ENCODE measurements around the gene RNF151.
A peak's percentile ranks its signal among the peaks of the same experiment; 100 is the strongest.

RNF151 gene

GRCh38 chr16:2005646-2006045 lies 39.0 kb downstream of the RNF151 start:
- no peaks in the 10 kb centered on the region for H3K27me3 ChIP-seq (ENCODE audit: insufficient read depth, low read length)
- no peak overlapping the region for H3K23ac ChIP-seq (ENCODE audit: low read length)
- no peak overlapping the region for H3K9ac ChIP-seq (ENCODE audit: low read length)
- H3K4ac ChIP-seq (ENCODE audit: low read depth, low read length) = no peak overlapping the region
- H2BK12ac ChIP-seq (ENCODE audit: low read length) = no peak overlapping the region
- H3K4me3 ChIP-seq (ENCODE audit: low read depth, low read length) = no peak overlapping the region
- no CpG with 5 or more reads among the region's 21 CpGs for WGBS (ENCODE audit: extremely low coverage, insufficient coverage, insufficient read length)
- H3K4me1 ChIP-seq (ENCODE audit: control insufficient read depth in 1 of 2, insufficient read depth in 2 of 2, low read length in 2 of 2) = peaks cover 13 to 25% of the 10 kb centered on the region in 2 experiments
- H2BK5ac ChIP-seq (ENCODE audit: low read depth, low read length, poor library complexity) = no peak overlapping the region
- H3K36me3 ChIP-seq (ENCODE audit: control insufficient read depth in 1 of 2, insufficient read depth in 2 of 2, low read length in 2 of 2) = peaks cover 36 to 39% of the 10 kb centered on the region in 2 experiments
- no peak overlapping the region for H4K91ac ChIP-seq (ENCODE audit: low read depth, low read length)
- H4K12ac ChIP-seq (ENCODE audit: low read depth, low read length) = no peak overlapping the region
- H3K79me1 ChIP-seq (ENCODE audit: low read length) = peaks cover 7% of the 10 kb centered on the region
- no peak overlapping the region for H3K14ac ChIP-seq (ENCODE audit: low read length)
- no peak overlapping the region for H4K8ac ChIP-seq (ENCODE audit: low read depth, low read length)
- H3K9me3 ChIP-seq (ENCODE audit: insufficient read depth, low read depth, low read length) = peaks cover 1% of the 10 kb centered on the region
- H2BK120ac ChIP-seq (ENCODE audit: insufficient read depth, low read length, poor library complexity) = no peak overlapping the region
- no peak overlapping the region for H2AK5ac ChIP-seq (ENCODE audit: low read length)
- no peak for DNase-seq
- H3K27ac ChIP-seq (ENCODE audit: low read depth, low read length) = no peak overlapping the region
- peaks cover 13% of the 10 kb centered on the region for H3K79me2 ChIP-seq (ENCODE audit: control insufficient read depth, insufficient read depth, low read length, poor library complexity)
- H3K4me2 ChIP-seq (ENCODE audit: low read length) = no peak overlapping the region
- H2AFZ ChIP-seq (ENCODE audit: insufficient read depth, low read length, poor library complexity) = no peak overlapping the region
- no peak overlapping the region for H3K18ac ChIP-seq (ENCODE audit: low read length)

DNA sequence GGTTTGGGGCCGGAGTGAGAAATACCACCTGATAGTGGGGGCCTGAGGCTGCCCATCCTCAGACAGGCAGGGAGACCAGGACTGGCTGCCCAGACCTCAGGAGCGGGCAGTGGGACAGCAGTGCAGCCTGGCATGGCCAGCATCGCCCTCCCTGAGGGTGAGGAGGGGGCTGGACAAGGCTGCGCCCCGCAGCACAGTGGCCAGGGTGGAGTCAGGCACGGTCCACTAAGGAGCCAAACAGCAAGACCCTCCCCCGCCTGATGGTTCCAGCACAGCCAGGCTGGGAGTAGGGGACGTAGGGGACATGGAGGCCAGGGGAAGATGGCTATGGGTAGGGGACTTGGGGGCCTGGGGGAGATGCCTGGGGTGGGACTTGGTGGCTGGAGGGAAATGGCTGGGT lies 39.7 kb downstream of the RNF151 start:
- H2AFZ ChIP-seq (ENCODE audit: insufficient read depth, low read length, poor library complexity) = no peak overlapping the region
- peaks cover 13% of the 10 kb centered on the region for H3K79me2 ChIP-seq (ENCODE audit: control insufficient read depth, insufficient read depth, low read length, poor library complexity)
- no peak overlapping the region for H2BK5ac ChIP-seq (ENCODE audit: low read depth, low read length, poor library complexity)
- no peak overlapping the region for H4K91ac ChIP-seq (ENCODE audit: low read depth, low read length)
- peak overlapping the region; percentile 15 for H3K18ac ChIP-seq (ENCODE audit: low read length)
- no peak overlapping the region for H2AK5ac ChIP-seq (ENCODE audit: low read length)
- peaks cover 13 to 26% of the 10 kb centered on the region in 2 experiments for H3K4me1 ChIP-seq (ENCODE audit: control insufficient read depth in 1 of 2, insufficient read depth in 2 of 2, low read length in 2 of 2)
- H3K23ac ChIP-seq (ENCODE audit: low read length) = no peak overlapping the region
- H3K14ac ChIP-seq (ENCODE audit: low read length) = no peak overlapping the region
- H3K9ac ChIP-seq (ENCODE audit: low read length) = no peak overlapping the region
- no peak overlapping the region for H4K8ac ChIP-seq (ENCODE audit: low read depth, low read length)
- peaks cover 30 to 32% of the 10 kb centered on the region in 2 experiments for H3K36me3 ChIP-seq (ENCODE audit: control insufficient read depth in 1 of 2, insufficient read depth in 2 of 2, low read length in 2 of 2)
- H3K4me2 ChIP-seq (ENCODE audit: low read length) = no peak overlapping the region
- no peak overlapping the region for H2BK12ac ChIP-seq (ENCODE audit: low read length)
- H3K27me3 ChIP-seq (ENCODE audit: insufficient read depth, low read length) = no peaks in the 10 kb centered on the region
- no peak overlapping the region for H3K4me3 ChIP-seq (ENCODE audit: low read depth, low read length)
- H3K79me1 ChIP-seq (ENCODE audit: low read length) = peaks cover 7% of the 10 kb centered on the region
- peak overlapping the region; percentile 41 for H3K4ac ChIP-seq (ENCODE audit: low read depth, low read length)
- H2BK120ac ChIP-seq (ENCODE audit: insufficient read depth, low read length, poor library complexity) = no peak overlapping the region
- no peak overlapping the region for H4K12ac ChIP-seq (ENCODE audit: low read depth, low read length)
- DNase-seq = no peak
- no CpG with 5 or more reads among the region's 8 CpGs for WGBS (ENCODE audit: extremely low coverage, insufficient coverage, insufficient read length)
- H3K27ac ChIP-seq (ENCODE audit: low read depth, low read length) = no peak overlapping the region
- H3K9me3 ChIP-seq (ENCODE audit: insufficient read depth, low read depth, low read length) = peaks cover 1% of the 10 kb centered on the region

GRCh38 chr16:2007081-2007836 lies 40.6 kb downstream of the RNF151 start:
- Histone ChIP-seq H4K8ac (ENCODE audit: low read depth, low read length) (no peak overlapping the region), H3K9ac (ENCODE audit: low read length) (no peak overlapping the region), H3K36me3 (ENCODE audit: control insufficient read depth in 1 of 2, insufficient read depth in 2 of 2, low read length in 2 of 2) (peaks cover 20 to 22% of the 10 kb centered on the region in 2 experiments), H2BK12ac (ENCODE audit: low read length) (no peak overlapping the region), H2BK5ac (ENCODE audit: low read depth, low read length, poor library complexity) (no peak overlapping the region), H3K14ac (ENCODE audit: low read length) (no peak overlapping the region), H4K12ac (ENCODE audit: low read depth, low read length) (no peak overlapping the region), H3K4ac (ENCODE audit: low read depth, low read length) (peak overlapping the region; percentile 41), H3K79me2 (ENCODE audit: control insufficient read depth, insufficient read depth, low read length, poor library complexity) (peaks cover 13% of the 10 kb centered on the region), H3K9me3 (ENCODE audit: insufficient read depth, low read depth, low read length) (peaks cover 1% of the 10 kb centered on the region), H2AFZ (ENCODE audit: insufficient read depth, low read length, poor library complexity) (no peak overlapping the region), H3K23ac (ENCODE audit: low read length) (no peak overlapping the region), H3K4me1 (ENCODE audit: control insufficient read depth in 1 of 2, insufficient read depth in 2 of 2, low read length in 2 of 2) (peaks cover 13 to 26% of the 10 kb centered on the region in 2 experiments), H3K4me3 (ENCODE audit: low read depth, low read length) (no peak overlapping the region), H2AK5ac (ENCODE audit: low read length) (no peak overlapping the region), H3K27me3 (ENCODE audit: insufficient read depth, low read length) (no peaks in the 10 kb centered on the region), H3K79me1 (ENCODE audit: low read length) (peaks cover 7% of the 10 kb centered on the region), H3K4me2 (ENCODE audit: low read length) (no peak overlapping the region), H3K18ac (ENCODE audit: low read length) (no peak overlapping the region), H3K27ac (ENCODE audit: low read depth, low read length) (no peak overlapping the region), H2BK120ac (ENCODE audit: insufficient read depth, low read length, poor library complexity) (no peak overlapping the region), H4K91ac (ENCODE audit: low read depth, low read length) (no peak overlapping the region)
- no peak for DNase-seq
- WGBS (ENCODE audit: extremely low coverage, insufficient coverage, insufficient read length) = no CpG with 5 or more reads among the region's 16 CpGs

GRCh38 chr16:2008009-2008526 lies 41.4 kb downstream of the RNF151 start:
- no peak overlapping the region for H2AFZ ChIP-seq (ENCODE audit: insufficient read depth, low read length, poor library complexity)

More at GRCh38 chr16:2008009-2008526, 41.4 kb downstream of the RNF151 start:
- H3K79me2 ChIP-seq (ENCODE audit: control insufficient read depth, insufficient read depth, low read length, poor library complexity) = peaks cover 13% of the 10 kb centered on the region
- H3K18ac ChIP-seq (ENCODE audit: low read length) = no peak overlapping the region
- H2BK120ac ChIP-seq (ENCODE audit: insufficient read depth, low read length, poor library complexity) = no peak overlapping the region
- H3K4me1 ChIP-seq (ENCODE audit: control insufficient read depth in 1 of 2, insufficient read depth in 2 of 2, low read length in 2 of 2) = peaks cover 13 to 26% of the 10 kb centered on the region in 2 experiments
- peak; percentile 85 to 91 for DNase-seq
- peaks cover 7% of the 10 kb centered on the region for H3K79me1 ChIP-seq (ENCODE audit: low read length)
- no CpG with 5 or more reads among the region's 15 CpGs for WGBS (ENCODE audit: extremely low coverage, insufficient coverage, insufficient read length)
- no peak overlapping the region for H2BK12ac ChIP-seq (ENCODE audit: low read length)
- no peak overlapping the region for H3K23ac ChIP-seq (ENCODE audit: low read length)
- no peak overlapping the region for H3K14ac ChIP-seq (ENCODE audit: low read length)
- no peak overlapping the region for H3K9ac ChIP-seq (ENCODE audit: low read length)
- no peak overlapping the region for H4K12ac ChIP-seq (ENCODE audit: low read depth, low read length)
- H2BK5ac ChIP-seq (ENCODE audit: low read depth, low read length, poor library complexity) = no peak overlapping the region
- H3K4me3 ChIP-seq (ENCODE audit: low read depth, low read length) = no peak overlapping the region
- no peak overlapping the region for H4K8ac ChIP-seq (ENCODE audit: low read depth, low read length)
- H4K91ac ChIP-seq (ENCODE audit: low read depth, low read length) = no peak overlapping the region
- H3K4me2 ChIP-seq (ENCODE audit: low read length) = peak overlapping the region; percentile 85
- peaks cover 1% of the 10 kb centered on the region for H3K9me3 ChIP-seq (ENCODE audit: insufficient read depth, low read depth, low read length)
- H3K36me3 ChIP-seq (ENCODE audit: control insufficient read depth in 1 of 2, insufficient read depth in 2 of 2, low read length in 2 of 2) = peaks cover 12 to 14% of the 10 kb centered on the region in 2 experiments
- peak overlapping the region; percentile 32 for H3K4ac ChIP-seq (ENCODE audit: low read depth, low read length)
- H3K27me3 ChIP-seq (ENCODE audit: insufficient read depth, low read length) = no peaks in the 10 kb centered on the region
- H2AK5ac ChIP-seq (ENCODE audit: low read length) = no peak overlapping the region
- H3K27ac ChIP-seq (ENCODE audit: low read depth, low read length) = no peak overlapping the region
